WTC11 (cell line): ENCODE measurements around the gene DDX5. TPM values are rescaled to one million over a fixed set of nuclear protein-coding genes. Genes with fewer than 3 reads are reported as not detected.

Experiments used
- ATAC-seq: fragments of 200-7000 bp; cut with Tn5 transposase; 2 replicates; pipeline ENCODE4 v1.10.0; 2021; ENCODE audit warnings: mild to moderate bottlenecking, moderate library complexity
- CTCF ChIA-PET: fragments of 300-600 bp; sonication (Branson Sonifier 250); formaldehyde crosslinking; loops from one replicate; lab custom pipeline; 2021; ENCODE audit warnings: antibody characterized with exemption; lab: Charles Lee
- POLR2A ChIA-PET: fragments of 350-600 bp; sonication (Branson Sonifier 250); formaldehyde crosslinking; loops from one replicate; lab custom pipeline; 2021; ENCODE audit warnings: antibody characterized with exemption; lab: Charles Lee
- DNase-seq: peaks from one replicate; pipeline ENCODE4 v3.0.0; 2021; ENCODE audit warnings: low spot score
- H3K27ac Mint-ChIP-seq: 2 replicates; pipeline ENCODE4 v1.8.0; 2021; ENCODE audit warnings: mixed read lengths
- H3K27me3 Mint-ChIP-seq: 2 replicates; pipeline ENCODE4 v1.8.0; 2021; ENCODE audit warnings: low read depth, mild to moderate bottlenecking, moderate library complexity, mixed read lengths
- H3K36me3 Mint-ChIP-seq: 2 replicates; pipeline ENCODE4 v1.8.0; 2021; ENCODE audit warnings: mixed read lengths
- H3K4me1 Mint-ChIP-seq: 2 replicates; pipeline ENCODE4 v1.8.0; 2022; ENCODE audit warnings: mixed read lengths
- H3K4me3 Mint-ChIP-seq: 2 replicates; pipeline ENCODE4 v1.8.0; 2021; ENCODE audit warnings: mild to moderate bottlenecking, moderate library complexity, mixed read lengths
- H3K9me3 Mint-ChIP-seq: 2 replicates; pipeline ENCODE4 v1.8.0; 2021; ENCODE audit warnings: mixed read lengths
- AFF4 ChIP-seq: sonication (generic); formaldehyde crosslinking; IDR thresholded peaks from 2 replicates; pipeline ENCODE4 v1.8.1; 2023; ENCODE audit warnings: mild to moderate bottlenecking, missing genetic modification reagents, borderline replicate concordance
- ATF2 ChIP-seq: sonication (generic); formaldehyde crosslinking; IDR thresholded peaks from 2 replicates; pipeline ENCODE4 v1.8.1; 2022; ENCODE audit warnings: low read depth, missing genetic modification reagents, borderline replicate concordance
- CREB1 ChIP-seq: sonication (generic); formaldehyde crosslinking; IDR thresholded peaks from 2 replicates; pipeline ENCODE4 v1.8.0; 2023; ENCODE audit warnings: mild to moderate bottlenecking, missing genetic modification reagents
- CREM ChIP-seq: sonication (generic); formaldehyde crosslinking; IDR thresholded peaks from 2 replicates; pipeline ENCODE4 v1.8.1; 2022; ENCODE audit warnings: mild to moderate bottlenecking, missing genetic modification reagents, moderate library complexity
- E2F5 ChIP-seq: sonication (generic); formaldehyde crosslinking; IDR thresholded peaks from 2 replicates; pipeline ENCODE4 v1.8.1; 2022; ENCODE audit warnings: mild to moderate bottlenecking, moderate library complexity, missing genetic modification reagents
- ETV6 ChIP-seq: sonication (generic); formaldehyde crosslinking; IDR thresholded peaks from 2 replicates; pipeline ENCODE4 v1.8.1; 2022; ENCODE audit warnings: mild to moderate bottlenecking, missing genetic modification reagents
- FOXP1 ChIP-seq: sonication (generic); formaldehyde crosslinking; IDR thresholded peaks from 2 replicates; pipeline ENCODE4 v1.8.0; 2022; ENCODE audit warnings: missing genetic modification reagents, mild to moderate bottlenecking, moderate library complexity, borderline replicate concordance
- GABPB1 ChIP-seq: sonication (generic); formaldehyde crosslinking; IDR thresholded peaks from 2 replicates; pipeline ENCODE4 v1.8.1; 2023; ENCODE audit warnings: mild to moderate bottlenecking, missing genetic modification reagents
- MYBL2 ChIP-seq: sonication (generic); formaldehyde crosslinking; IDR thresholded peaks from 2 replicates; pipeline ENCODE4 v1.8.1; 2023; ENCODE audit warnings: mild to moderate bottlenecking, moderate library complexity, missing genetic modification reagents
- NR1H2 ChIP-seq: sonication (generic); formaldehyde crosslinking; IDR thresholded peaks from 2 replicates; pipeline ENCODE4 v1.9.0; 2021; ENCODE audit warnings: mild to moderate bottlenecking, moderate library complexity, missing genetic modification reagents
- OVOL2 ChIP-seq: fragments of 250-450 bp; sonication (Bioruptor Pico); IDR thresholded peaks from 2 replicates; pipeline ENCODE4 v1.9.0; 2021; ENCODE audit warnings: mild to moderate bottlenecking, borderline replicate concordance
- RORB ChIP-seq: fragments of 250-450 bp; sonication (Bioruptor Pico); IDR thresholded peaks from 2 replicates; pipeline ENCODE4 v1.9.0; 2021; ENCODE audit warnings: mild to moderate bottlenecking
- SP1 ChIP-seq: sonication (generic); formaldehyde crosslinking; conservative IDR thresholded peaks from 2 replicates; pipeline ENCODE4 v1.8.1; 2022; ENCODE audit warnings: missing genetic modification reagents
- ZNF121 ChIP-seq: sonication (generic); formaldehyde crosslinking; IDR thresholded peaks from 2 replicates; pipeline ENCODE4 v1.8.0; 2023; ENCODE audit warnings: missing genetic modification reagents
- ZNF138 ChIP-seq: sonication (generic); formaldehyde crosslinking; conservative IDR thresholded peaks from 2 replicates; pipeline ENCODE4 v1.8.1; 2022; ENCODE audit warnings: mild to moderate bottlenecking, moderate library complexity, missing genetic modification reagents
- ZNF219 ChIP-seq: sonication (generic); formaldehyde crosslinking; IDR thresholded peaks from 2 replicates; pipeline ENCODE4 v1.8.0; 2023; ENCODE audit warnings: missing genetic modification reagents, mild to moderate bottlenecking, borderline replicate concordance
- ZNF317 ChIP-seq: sonication (generic); formaldehyde crosslinking; IDR thresholded peaks from 2 replicates; pipeline ENCODE4 v1.8.1; 2023; ENCODE audit warnings: low read depth, mild to moderate bottlenecking, moderate library complexity, missing genetic modification reagents, borderline replicate concordance
- ZNF396 ChIP-seq: fragments of 250-450 bp; sonication (Bioruptor Pico); IDR thresholded peaks from 2 replicates; pipeline ENCODE4 v1.8.0; 2021; ENCODE audit warnings: mild to moderate bottlenecking, moderate library complexity, borderline replicate concordance
- ZNF416 ChIP-seq: fragments of 250-450 bp; sonication (Bioruptor Pico); IDR thresholded peaks from 2 replicates; pipeline ENCODE4 v1.9.0; 2021; ENCODE audit warnings: mild to moderate bottlenecking, inconsistent platforms
- ZNF423 ChIP-seq: fragments of 250-450 bp; sonication (Bioruptor Pico); IDR thresholded peaks from 2 replicates; pipeline ENCODE4 v2.1.2; 2022; ENCODE audit warnings: mild to moderate bottlenecking, moderate library complexity
- ZNF671 ChIP-seq: fragments of 250-450 bp; sonication (Bioruptor Pico); IDR thresholded peaks from 2 replicates; pipeline ENCODE4 v1.8.0; 2021; ENCODE audit warnings: mild to moderate bottlenecking
- total RNA-seq: library from RNA; stranded (reverse); gene quantifications from 3 replicates; pipeline ENCODE4 v1.2.3, GENCODE V29; 2021

Gene DDX5
- total RNA-seq, 1 experiment from 2014 or later, result 612 TPM

GRCh38 chr17:64554028-64554637 lies 48.0 kb upstream of the DDX5 start:
- Mint-ChIP-seq H3K27me3 (no peaks in the 10 kb centered on the region), H3K9me3 (no peaks in the 10 kb centered on the region), H3K4me1 (peaks cover 9% of the 10 kb centered on the region), H3K27ac (no peak overlapping the region), H3K4me3 (no peak overlapping the region), H3K36me3 (peaks cover 7% of the 10 kb centered on the region)
- TF ChIP-seq ZNF317 (CRISPR knock-in tag), result no peak
- ChIA-PET CTCF (interaction anchor here (1.4 kb wide), 1 partner anchor 183 kb away, joined by 4 read pairs; no protein-coding TSS in a partner anchor), POLR2A (no interaction called here)
- ATAC-seq (no peak), DNase-seq (no peak)

GRCh38 chr17:64551461-64551860 lies 45.4 kb upstream of the DDX5 start:
- ChIA-PET CTCF (no interaction called here), POLR2A (no interaction called here)
- H3K27ac Mint-ChIP-seq, result peak overlapping the region; percentile 15; the same call in 1 of the 2 replicates
- H3K4me3 Mint-ChIP-seq, result no peak overlapping the region
- H3K27me3 Mint-ChIP-seq, result no peaks in the 10 kb centered on the region
- H3K9me3 Mint-ChIP-seq, result no peaks in the 10 kb centered on the region
- TF ChIP-seq E2F5 (no peak), CREB1 (CRISPR knock-in tag) (no peak), ZNF138 (no peak), ZNF219 (CRISPR knock-in tag) (no peak), ZNF396 (CRISPR knock-in tag) (no peak), CREM (CRISPR knock-in tag) (no peak), MYBL2 (CRISPR knock-in tag) (no peak), RORB (no peak), SP1 (no peak), AFF4 (no peak), FOXP1 (CRISPR knock-in tag) (no peak), ZNF416 (no peak), ZNF423 (CRISPR knock-in tag) (no peak), ZNF121 (no peak)
- H3K36me3 Mint-ChIP-seq, result peaks cover 7% of the 10 kb centered on the region
- no peak for ATAC-seq
- DNase-seq, result no peak
- peaks cover 18% of the 10 kb centered on the region for H3K4me1 Mint-ChIP-seq

- no peak overlapping the region for H3K4me3 Mint-ChIP-seq
- no peak overlapping the region; the same call in 1 of the 2 replicates for H3K27ac Mint-ChIP-seq
- no peaks in the 10 kb centered on the region for H3K27me3 Mint-ChIP-seq
- DNase-seq (peak; percentile 32), ATAC-seq (peak; percentile 88)
- no peak for TF ChIP-seq GABPB1 (CRISPR knock-in tag)
- TF ChIP-seq ZNF423 (CRISPR knock-in tag), result no peak
- no peak for TF ChIP-seq NR1H2 (CRISPR knock-in tag)
- no peak for TF ChIP-seq ZNF671 (CRISPR knock-in tag)
- TF ChIP-seq OVOL2 (CRISPR knock-in tag), result no peak
- TF ChIP-seq FOXP1 (CRISPR knock-in tag), result no peak
- no peak for TF ChIP-seq ZNF396 (CRISPR knock-in tag)
- TF ChIP-seq ATF2, result no peak
- no peak for TF ChIP-seq ETV6 (CRISPR knock-in tag)
- POLR2A ChIA-PET, result interaction anchor here (0.5 to 0.6 kb wide), 2 partner anchors 11 to 85 kb away, joined by 3 to 4 read pairs; no protein-coding TSS in a partner anchor
- CTCF ChIA-PET, result interaction anchor here (0.6 to 1.5 kb wide), 3 partner anchors 12 to 56 kb away, joined by 3 read pairs; partner anchors contain the start of gene POLG2
- H3K4me1 Mint-ChIP-seq, result peaks cover 14% of the 10 kb centered on the region
- H3K9me3 Mint-ChIP-seq, result no peaks in the 10 kb centered on the region
- H3K36me3 Mint-ChIP-seq, result peaks cover 2% of the 10 kb centered on the region; the same call in 1 of the 2 replicates
Observed at GRCh38 chr17:64547319-64547718, 41.2 kb upstream of the DDX5 start.
